ENCODE results near the gene IL1RAP.

- no peak for TF ChIP-seq CTCF (IDR thresholded peaks at IDR 0.05)
- TF ChIP-seq POLR2A (IDR thresholded peaks at IDR 0.05) = no peak
These were observed 182.1 kb downstream of the IL1RAP start for GRCh38 chr3:190695994-190696393.

Measured in thyroid gland (tissue), 4 donors.